ENCODE data around the gene WFIKKN1.

Gene WFIKKN1

DNA sequence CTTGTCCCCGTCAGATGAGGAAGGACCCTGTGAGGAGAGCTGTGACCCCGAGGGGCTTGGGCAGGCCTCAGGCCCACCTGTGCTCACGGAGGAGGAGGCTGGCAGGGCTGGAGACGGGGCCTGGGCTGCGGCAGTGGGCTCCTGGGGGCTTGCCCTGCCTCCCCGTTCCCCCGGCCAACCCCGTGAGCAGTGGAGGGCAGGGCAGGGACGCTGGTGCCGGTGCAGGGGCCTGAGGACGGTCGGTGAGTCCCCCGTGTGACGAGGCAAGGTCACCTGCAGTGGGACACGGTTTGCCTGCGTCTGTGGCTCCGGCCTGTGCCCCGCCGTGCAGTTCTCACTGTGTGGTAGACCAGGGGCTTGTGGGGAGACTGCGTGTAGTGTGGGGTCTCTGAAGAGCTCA, 28.8 kb downstream of the WFIKKN1 start:
- DNase-seq, result no peak

DNA sequence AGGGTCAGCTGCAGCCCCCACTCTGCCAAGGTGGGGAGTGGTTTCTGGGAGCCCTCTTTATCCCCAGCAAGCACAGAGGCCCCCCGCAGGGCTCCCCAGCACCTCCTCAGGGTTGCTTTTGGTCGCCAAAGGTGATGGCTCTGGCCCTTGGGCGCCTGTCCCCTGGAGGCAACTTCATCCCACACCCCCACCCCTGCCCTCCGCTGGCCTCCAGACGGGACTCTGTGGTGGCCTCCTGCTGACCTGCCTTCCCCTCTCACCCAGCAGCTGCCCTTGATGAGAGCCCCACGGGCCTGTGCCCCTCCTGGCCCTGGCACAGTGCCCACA, 29.3 kb downstream of the WFIKKN1 start:
- no peak for DNase-seq

DNA sequence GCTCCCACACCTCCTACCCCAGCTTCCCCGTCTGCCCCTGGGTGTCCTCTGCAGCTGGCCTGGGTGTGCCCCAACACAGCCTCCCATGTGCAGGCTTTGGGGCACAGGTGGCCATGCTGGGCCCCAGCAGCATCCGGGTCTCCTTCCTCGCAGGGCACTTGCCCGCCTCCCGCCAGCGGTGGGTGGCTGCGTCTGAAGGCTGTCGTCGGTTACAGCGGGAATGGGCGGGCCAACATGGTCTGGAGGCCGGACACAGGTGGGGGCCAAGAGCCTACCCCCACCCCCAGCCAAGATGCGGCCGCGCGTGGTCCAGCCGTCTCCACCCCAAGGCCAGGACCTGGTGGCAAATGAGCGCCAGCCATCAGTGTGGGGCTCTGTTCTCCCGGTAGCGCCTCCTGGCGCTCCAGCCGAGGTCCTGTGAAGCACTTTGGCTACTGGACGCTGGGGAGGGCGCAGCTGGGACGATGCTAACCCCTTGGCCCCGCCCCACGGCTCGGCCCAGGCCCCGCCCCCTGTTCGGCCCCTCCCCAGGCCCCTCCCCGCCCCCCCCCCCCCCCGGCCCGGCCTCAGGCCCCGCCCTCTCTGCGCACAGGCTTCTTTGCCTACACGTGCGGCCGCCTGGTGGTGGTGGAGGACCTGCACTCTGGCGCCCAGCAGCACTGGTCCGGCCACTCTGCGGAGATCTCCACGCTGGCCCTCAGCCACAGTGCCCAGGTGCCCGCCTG, 29.8 kb downstream of the WFIKKN1 start:
- peak; percentile 56 to 70 for DNase-seq

DNA sequence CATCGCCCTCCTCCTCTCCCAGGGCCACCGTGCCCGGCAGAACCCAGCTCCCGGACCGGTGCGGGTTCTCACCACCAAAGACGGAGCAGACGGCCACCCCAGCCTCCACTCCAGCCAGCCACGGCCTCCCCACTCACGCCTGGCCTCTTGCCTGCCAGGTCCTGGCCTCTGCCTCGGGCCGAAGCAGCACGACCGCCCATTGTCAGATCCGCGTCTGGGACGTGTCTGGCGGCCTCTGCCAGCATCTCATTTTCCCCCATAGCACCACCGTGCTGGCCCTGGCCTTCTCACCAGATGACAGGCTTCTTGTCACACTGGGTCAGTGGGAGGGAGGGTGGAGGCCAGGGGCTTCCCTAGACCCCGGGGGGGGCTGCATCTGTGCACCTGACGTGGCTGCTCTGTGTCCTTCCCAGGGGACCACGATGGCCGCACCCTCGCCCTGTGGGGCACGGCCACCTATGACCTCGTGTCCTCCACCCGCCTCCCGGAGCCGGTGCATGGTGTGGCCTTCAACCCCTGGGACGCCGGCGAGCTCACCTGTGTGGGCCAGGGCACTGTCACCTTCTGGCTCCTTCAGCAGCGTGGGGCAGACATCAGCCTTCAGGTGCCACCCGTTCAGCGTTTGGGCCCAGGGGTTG, 30.5 kb downstream of the WFIKKN1 start:
- DNase-seq, result no peak

DNA sequence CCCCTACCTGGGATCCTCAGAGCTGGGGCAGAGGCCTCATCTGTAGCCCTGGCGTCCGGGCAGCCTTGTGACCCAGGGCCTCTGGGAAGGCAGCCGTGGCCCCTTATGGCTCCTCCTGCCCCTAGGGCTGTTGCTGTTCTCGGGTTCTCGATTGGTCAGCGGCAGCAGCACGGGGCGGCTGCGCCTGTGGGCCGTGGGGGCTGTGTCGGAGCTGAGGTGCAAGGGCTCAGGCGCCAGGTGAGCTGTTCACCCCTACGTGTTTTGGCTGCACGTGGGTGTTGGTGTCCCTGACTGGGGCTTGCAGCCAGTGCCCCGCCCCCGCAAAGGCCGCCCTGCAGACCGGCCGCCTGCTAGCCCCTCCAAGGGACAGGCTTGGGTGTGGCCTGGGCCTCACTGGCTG, 31.3 kb downstream of the WFIKKN1 start:
- DNase-seq, result no peak

DNA sequence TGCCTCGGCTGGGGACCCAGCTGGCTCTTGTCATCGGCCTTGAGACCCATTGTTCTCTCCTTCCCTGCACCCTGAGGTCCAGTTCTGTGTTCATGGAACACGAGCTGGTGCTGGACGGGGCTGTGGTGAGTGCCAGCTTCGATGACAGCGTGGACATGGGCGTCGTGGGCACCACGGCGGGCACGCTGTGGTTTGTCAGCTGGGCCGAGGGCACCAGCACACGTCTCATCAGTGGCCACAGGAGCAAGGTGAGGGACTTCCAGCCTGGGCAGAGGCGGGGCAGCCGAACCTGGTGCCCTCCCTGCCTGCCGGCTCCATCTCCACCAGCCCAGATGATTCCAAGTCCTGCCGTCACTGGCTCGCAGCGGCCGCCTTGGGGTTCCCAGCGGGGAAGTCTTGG, 31.8 kb downstream of the WFIKKN1 start:
- DNase-seq, result no peak

DNA sequence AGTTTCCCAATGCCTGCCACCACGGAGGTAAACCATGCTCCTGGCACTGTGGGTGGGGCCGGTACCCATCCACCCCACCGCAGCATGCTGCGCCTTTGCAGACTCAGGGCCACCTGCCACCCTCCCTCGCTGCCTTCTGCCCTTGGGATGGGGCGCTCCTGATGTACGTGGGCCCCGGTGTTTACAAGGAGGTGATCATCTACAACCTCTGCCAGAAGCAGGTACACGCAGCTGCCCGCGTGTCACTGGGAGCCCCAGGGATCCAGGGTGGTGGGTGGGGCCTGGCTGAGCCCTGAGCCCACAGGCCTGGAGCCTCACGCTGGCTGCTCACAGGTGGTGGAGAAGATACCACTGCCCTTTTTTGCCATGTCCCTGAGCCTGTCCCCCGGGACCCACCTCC, 35.8 kb downstream of the WFIKKN1 start:
- no peak for DNase-seq

DNA sequence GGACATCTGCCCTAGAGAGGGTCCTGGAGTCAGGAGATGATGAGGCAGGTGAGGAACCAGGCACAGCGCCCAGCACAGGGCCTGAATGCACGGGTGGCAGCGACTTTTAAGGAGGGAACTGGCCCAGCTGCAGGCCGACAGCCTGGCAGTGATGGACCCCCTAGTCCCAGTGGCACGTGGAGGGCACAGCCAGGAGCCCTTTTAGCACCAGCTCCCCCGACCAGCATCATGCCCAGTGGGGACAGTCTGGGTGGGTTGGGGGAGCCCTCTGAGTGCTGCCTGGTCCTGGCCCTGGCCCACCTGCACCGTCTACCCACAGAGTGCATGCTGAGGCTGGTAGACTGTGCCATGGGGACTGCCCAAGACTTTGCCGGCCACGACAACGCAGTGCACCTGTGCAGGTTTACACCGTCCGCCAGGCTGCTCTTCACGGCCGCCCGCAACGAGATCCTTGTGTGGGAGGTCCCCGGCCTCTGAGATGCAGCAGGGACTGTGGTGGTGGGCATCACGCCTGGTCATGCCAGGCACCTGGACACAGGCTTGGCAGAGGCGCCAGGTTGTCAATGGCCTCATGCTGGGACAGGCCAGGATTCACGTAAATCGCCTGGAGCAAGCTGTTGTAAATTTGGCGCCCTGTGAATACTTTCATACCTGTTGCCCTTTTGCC, 36.5 kb downstream of the WFIKKN1 start:
- DNase-seq, result no peak

DNA sequence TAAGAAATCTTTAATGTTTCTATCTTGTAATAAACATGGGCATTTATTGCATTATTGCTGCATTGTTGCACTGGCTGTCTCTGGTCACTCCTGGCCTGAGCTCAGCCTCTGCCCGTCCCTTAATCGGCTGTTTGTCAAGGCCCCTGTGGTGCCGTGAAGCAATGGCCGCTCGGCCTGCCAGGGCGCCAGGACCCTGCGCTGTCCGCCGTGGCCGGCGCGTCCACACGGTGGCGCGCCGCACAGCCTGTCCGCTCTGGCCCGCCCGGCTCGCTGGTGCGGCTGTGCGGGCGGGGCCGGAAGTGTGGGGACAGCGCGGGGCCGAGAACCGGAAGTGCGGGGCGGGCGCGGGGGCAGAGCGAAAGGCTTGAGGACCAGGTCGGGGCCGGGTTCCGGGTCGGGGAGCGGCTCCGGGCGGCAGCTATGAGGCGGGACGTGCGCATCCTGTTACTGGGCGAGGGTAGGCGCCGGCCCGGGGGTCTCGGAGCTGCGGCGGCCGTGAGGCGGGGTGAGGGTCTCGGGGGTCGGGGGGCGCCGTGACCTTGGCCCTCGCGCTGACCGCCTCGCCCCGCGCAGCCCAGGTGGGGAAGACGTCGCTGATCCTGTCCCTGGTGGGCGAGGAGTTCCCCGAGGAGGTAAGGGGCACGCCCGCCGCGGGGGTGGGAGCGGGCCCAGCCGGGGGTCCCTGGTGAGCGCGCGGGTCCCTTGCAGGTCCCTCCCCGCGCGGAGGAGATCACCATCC, 37.2 kb downstream of the WFIKKN1 start, which contains the start of gene RHOT2:
TSS of gene RHOT2 (plus strand) at position 353 of the 739 bp plus-strand sequence. CDS start at position 421, 68 bp downstream.
- peak; percentile 88 to 95 for DNase-seq

DNA sequence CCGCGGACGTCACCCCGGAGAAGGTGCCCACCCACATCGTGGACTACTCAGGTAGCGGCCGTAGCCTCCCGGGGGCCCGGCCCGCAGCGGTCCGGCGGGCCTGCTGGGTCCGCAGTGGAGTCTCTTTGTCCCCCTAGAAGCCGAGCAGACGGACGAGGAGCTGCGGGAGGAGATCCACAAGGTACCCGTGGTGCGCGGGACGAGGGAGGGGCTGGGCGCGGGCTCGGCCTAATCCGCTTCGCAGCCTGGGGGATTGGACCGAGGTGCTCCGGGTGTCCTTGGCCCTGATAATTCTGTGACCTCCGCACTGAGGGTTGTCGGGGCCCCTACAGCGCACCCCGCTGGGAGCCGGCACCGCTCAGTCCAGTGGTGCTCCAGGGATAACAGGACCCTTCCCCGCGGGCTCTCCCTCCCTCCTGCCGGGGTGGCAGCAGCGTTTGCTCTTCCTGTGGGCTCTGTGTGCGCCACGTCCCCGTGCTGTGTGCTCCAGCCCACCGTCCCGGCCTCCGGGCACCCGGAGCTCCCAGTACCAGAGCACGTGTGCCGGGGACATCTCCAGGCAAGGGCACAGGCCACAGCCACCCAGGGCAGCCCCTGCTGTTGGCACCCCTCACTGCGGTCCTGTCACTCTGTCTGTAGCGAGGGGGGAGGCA, 37.9 kb downstream of the WFIKKN1 start:
- DNase-seq, result no peak

DNA sequence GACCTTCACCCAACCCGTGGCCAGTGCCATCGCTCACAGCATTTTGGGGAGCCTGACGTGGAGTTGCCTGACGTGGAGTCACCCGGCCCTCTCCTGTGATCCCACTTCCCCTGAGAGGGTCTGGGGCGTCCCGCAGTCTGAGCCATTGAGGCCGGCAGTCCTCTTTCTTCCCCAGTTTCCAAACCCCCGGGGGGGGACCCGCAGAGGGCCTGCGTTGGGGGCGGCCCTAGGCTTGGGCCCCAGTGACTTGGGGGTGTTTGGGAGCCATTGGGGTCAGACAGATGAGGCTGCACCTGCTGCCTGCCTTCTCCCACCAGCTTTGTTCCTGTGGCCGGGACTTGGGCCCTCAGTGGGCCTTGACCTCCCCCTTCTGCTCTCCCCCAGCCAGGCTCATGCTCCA, 38.9 kb downstream of the WFIKKN1 start:
- no peak for DNase-seq

DNA sequence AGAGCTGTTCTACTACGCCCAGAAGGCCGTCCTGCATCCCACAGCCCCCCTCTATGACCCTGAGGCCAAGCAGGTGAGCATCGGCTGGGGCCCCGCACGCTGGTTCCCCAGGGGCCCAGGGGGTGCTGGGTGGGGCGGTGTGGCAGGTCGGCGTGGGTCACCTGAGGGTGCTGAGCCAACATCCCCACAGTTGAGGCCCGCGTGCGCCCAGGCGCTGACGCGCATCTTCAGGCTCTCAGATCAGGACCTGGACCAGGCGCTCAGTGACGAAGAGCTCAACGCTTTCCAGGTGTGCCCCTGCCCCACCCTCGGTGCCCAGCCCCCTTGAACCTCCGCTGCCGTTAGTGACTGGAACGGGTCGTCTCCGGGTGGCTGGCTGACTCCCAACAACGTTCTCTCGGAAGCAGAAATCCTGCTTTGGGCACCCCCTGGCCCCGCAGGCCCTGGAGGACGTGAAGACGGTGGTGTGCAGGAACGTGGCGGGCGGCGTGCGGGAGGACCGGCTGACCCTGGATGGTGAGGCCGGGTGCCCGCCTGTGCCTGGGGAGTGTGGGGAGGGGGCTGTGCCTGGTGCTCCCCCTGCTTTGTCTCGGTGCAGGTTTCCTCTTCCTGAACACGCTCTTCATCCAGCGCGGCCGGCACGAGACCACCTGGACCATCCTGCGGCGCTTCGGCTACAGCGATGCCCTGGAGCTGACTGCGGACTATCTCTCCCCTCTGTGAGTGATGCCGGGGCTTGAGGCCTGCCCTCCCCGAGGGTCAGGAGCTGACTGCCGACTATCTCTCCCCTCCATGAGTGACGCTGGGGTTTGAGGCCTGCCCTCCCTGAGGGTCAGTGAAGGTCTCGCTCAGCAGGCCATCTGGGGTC, 39.9 kb downstream of the WFIKKN1 start:
- DNase-seq, result no peak

DNA sequence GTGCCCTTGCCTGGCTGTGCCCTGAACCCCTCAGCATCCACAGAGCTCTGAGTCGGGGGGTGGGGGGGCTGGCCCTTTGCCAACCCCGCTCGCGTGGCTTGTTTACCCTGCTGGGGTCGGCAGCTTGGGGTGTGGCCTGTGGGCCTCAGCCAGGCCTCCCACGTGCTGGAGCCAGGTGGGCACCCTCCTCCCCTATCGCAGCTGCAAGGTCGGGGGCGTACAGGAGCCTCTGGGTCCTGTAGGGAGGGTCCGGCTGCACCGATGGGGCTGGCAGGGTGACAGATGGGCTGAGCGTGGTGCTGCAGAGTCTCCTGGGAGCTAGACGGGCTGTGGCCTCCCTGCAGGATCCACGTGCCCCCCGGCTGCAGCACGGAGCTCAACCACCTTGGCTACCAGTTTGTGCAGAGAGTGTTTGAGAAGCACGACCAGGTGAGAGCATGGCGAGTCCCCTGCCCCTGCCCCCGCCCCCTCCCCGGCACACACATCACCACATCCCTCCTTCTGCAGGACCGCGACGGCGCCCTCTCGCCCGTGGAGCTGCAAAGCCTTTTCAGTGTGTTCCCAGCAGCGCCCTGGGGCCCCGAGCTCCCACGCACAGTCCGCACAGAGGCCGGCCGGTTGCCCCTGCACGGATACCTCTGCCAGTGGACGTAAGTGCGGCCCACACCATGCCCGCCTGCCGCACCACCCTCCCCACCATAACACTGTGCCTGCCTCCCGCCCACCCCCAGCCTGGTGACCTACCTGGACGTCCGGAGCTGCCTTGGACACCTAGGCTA, 40.8 kb downstream of the WFIKKN1 start:
- no peak for DNase-seq

DNA sequence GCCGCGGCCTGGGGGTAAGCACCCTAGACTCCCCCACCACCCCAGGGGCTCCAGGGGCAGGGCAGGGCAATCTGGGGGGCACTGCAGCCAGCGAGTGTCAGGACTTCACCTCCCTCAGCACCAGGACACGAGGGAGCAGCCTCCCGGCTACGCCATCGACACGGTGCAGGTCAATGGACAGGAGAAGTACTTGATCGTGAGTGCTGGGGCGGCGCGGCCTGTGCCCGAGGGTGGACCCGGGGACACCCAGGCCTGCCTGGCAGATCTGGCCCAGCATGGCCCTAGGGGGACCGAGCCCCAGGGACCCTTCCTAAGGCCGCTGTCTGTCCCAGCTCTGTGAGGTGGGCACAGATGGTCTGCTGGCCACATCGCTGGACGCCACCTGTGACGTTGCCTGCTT, 41.6 kb downstream of the WFIKKN1 start:
- DNase-seq, result no peak

DNA sequence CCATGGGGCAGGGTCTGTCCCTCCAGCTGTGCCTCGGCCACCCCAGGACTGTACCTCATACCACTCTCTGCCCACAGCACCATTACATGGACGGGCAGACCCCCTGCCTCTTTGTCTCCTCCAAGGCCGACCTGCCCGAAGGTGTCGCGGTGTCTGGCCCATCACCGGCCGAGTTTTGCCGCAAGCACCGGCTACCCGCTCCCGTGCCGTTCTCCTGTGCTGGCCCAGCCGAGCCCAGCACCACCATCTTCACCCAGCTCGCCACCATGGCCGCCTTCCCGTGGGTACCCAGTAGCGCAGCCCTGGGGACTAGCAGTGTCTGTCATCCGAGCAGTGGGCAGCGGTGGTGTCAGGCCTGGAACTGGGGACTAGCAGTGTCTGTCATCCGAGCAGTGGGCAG, 42.1 kb downstream of the WFIKKN1 start:
- no peak for DNase-seq

DNA sequence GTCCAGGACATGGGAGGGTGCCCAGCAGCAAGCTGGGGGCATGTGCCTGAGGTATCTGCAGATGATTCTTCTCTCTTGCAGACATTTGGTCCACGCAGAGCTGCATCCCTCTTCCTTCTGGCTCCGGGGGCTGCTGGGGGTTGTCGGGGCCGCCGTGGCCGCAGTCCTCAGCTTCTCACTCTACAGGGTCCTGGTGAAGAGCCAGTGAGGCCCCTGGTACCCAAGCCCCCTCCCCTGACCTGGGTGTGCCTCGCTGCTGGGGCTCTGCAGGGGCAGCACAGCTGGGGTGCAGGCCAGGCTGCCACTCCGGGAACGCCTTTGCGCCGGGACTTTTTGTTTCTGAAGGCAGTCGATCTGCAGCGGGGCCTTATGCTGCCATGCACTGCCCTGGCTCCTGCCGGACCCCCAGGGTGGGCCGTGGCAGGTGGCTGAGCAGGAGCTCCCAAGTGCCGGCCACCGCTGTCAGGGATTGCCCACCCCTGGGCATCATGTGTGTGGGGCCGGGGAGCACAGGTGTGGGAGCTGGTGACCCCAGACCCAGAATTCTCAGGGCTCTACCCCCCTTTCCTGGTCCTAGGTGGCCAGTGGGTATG, 42.7 kb downstream of the WFIKKN1 start:
- no peak for DNase-seq

DNA sequence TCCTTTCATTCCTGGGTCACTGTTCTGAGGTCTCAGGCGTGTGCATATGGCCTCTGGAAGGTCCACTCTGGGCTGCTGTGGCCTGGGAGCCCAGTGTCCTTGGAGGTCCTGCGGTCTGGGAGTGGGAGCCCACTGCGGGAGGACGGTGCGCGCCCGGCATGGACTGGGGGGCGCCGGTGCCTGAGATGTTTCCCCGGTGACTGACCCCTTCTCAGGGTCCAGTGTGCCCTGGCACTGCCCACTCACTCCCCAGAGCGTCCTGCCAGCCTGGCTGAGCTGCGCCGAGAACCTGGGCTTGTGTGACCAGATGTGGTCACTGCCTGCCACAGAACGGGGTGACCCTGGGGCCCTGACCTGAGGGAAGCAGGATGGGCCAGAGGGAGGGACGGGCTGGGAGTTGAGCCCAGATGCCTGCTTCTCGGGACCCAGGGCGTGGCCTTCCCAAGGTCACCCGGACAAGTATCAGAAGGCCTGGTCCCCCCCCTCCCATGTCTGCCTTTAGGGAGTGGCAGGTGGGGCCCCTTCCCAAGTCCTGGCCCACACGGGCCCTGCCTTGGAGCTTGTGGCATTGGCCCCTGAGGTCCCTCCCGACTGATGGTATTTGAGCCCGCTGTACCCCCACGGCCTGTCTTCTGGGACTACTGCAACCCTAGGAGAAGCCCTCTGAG, 43.6 kb downstream of the WFIKKN1 start:
- no peak for DNase-seq

DNA sequence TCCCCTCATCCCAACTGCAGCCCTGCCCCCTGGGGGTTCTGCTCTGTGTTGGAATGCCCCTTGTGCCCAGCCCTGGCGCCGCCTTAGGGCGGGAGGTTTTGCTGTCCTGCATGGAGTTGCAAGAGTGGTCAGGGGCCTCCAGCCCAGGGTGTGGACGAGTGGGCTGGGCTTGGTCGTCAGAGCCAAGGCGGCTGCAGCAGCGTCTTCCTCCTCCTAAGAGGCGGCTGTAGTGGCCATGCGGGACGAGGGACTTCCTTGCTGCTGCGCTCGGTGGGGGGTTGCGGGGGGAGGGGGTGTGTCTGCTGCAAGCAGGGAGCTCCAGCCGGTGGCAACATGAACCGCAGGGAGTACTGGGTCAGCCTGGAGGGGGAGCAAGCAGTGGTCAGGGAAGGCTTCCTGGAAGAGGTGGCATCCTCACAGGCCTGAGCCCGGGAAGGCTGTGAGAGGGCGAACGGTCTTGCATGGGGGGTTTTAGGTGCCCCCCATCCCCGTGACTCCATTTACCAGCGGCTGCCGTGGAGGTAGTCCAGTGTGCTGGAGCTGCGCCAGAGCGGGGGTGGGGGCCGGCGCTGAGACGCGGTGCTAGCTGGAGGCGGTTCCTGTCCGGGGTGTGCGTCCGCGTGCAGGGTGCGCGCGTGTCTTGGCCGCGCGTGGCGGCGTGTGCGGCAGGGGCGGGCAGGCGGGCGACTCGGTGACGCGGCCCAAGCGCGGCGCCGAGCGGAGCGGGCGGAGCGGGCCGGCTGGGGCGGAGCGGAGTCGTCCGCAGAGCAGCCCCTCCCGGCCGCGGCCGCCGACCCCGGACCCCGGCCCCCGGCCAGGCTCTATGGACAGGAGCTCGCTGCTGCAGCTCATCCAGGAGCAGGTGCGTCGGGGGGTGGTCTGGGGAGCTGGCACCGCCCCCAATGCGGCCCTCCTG, 44.4 kb downstream of the WFIKKN1 start, which contains the start of gene RHBDL1:
TSS of gene RHBDL1 (plus strand) at position 704 of the 916 bp plus-strand sequence. CDS start at position 824, 120 bp downstream.
- DNase-seq, result no peak
